Loucy (cell line): ENCODE results near the gene FBRSL1.

Source experiments
- H2AFZ ChIP-seq: fragments of 200-600 bp; sonication (generic); 2 replicates; pipeline ENCODE4 v1.6.0; 2016; ENCODE audit warnings: antibody characterized with exemption, mild to moderate bottlenecking, low read length, moderate library complexity
- H3F3A ChIP-seq: fragments of 200-600 bp; 2 replicates; pipeline ENCODE4 v1.6.0; 2016; ENCODE audit warnings: antibody characterized with exemption, low read depth, mild to moderate bottlenecking
- H3K27me3 ChIP-seq: fragments of 200-600 bp; sonication (generic); 2 replicates; pipeline ENCODE4 v1.6.1; 2014; ENCODE audit warnings: low read length, mild to moderate bottlenecking; ENCODE audit not compliant: insufficient read depth, poor library complexity, severe bottlenecking
- H3K36me3 ChIP-seq: fragments of 200-600 bp; sonication (generic); 2 replicates; pipeline ENCODE4 v1.6.1; 2016; ENCODE audit warnings: low read length; ENCODE audit not compliant: insufficient read depth
- H3K4me1 ChIP-seq: fragments of 200-600 bp; sonication (generic); 2 replicates; pipeline ENCODE4 v1.5.1; 2014; ENCODE audit warnings: low read length, mild to moderate bottlenecking; ENCODE audit not compliant: insufficient read depth, poor library complexity, severe bottlenecking
- H3K4me2 ChIP-seq: fragments of 200-600 bp; sonication (generic); 2 replicates; pipeline ENCODE4 v1.6.0; 2014; ENCODE audit warnings: antibody characterized with exemption, low read length, low read depth, mild to moderate bottlenecking; ENCODE audit not compliant: poor library complexity, severe bottlenecking
- H3K4me3 ChIP-seq: fragments of 200-600 bp; sonication (generic); 2 replicates; pipeline ENCODE4 v1.5.1; 2014; ENCODE audit warnings: low read length, mild to moderate bottlenecking, mixed read lengths; ENCODE audit not compliant: poor library complexity, severe bottlenecking
- H3K79me2 ChIP-seq: fragments of 200-600 bp; sonication (generic); 2 replicates; pipeline ENCODE4 v1.6.1; 2014; ENCODE audit warnings: low read length; ENCODE audit not compliant: insufficient read depth
- H3K9ac ChIP-seq: fragments of 200-600 bp; sonication (generic); 2 replicates; pipeline ENCODE4 v1.6.0; 2014; ENCODE audit warnings: mild to moderate bottlenecking, low read depth, low read length, moderate library complexity; ENCODE audit not compliant: poor library complexity, severe bottlenecking
- H3K9me2 ChIP-seq: fragments of 200-600 bp; sonication (generic); replicated peaks from 2 replicates; pipeline ENCODE4 v1.6.1; 2016; ENCODE audit warnings: low read depth, low read length, mixed read lengths
- H3K9me3 ChIP-seq: fragments of 200-600 bp; sonication (generic); 2 replicates; pipeline ENCODE4 v1.6.1; 2014; ENCODE audit warnings: mild to moderate bottlenecking, antibody characterized with exemption, low read length, low read depth; ENCODE audit not compliant: insufficient read depth
- H4K20me1 ChIP-seq: fragments of 200-600 bp; sonication (generic); 2 replicates; pipeline ENCODE4 v1.6.0; 2014; ENCODE audit warnings: antibody characterized with exemption, low read length, mild to moderate bottlenecking; ENCODE audit not compliant: insufficient read depth, poor library complexity, severe bottlenecking
- CTCF ChIP-seq: fragments of 200-600 bp; sonication (generic); conservative IDR thresholded peaks from 2 replicates; pipeline ENCODE4 v1.5.1; 2014; ENCODE audit warnings: mild to moderate bottlenecking, antibody characterized with exemption, low read length
- EZH2phosphoT487 ChIP-seq: fragments of 200-600 bp; IDR thresholded peaks from 2 replicates; pipeline ENCODE4 v1.6.1; 2018; ENCODE audit warnings: antibody characterized with exemption, mild to moderate bottlenecking, moderate library complexity, borderline replicate concordance

FBRSL1 gene

GRCh38 chr12:132535019-132535418 lies 45.1 kb downstream of the FBRSL1 start:
- TF ChIP-seq CTCF (no peak), EZH2phosphoT487 (no peak)
- H4K20me1 ChIP-seq: no peaks in the 10 kb centered on the region

GRCh38 chr12:132536102-132536876 lies 46.3 kb downstream of the FBRSL1 start:
- Histone ChIP-seq H3K9me2 (no peaks in the 10 kb centered on the region), H3K9me3 (no peaks in the 10 kb centered on the region), H3K36me3 (no peaks in the 10 kb centered on the region), H3K9ac (no peak overlapping the region), H4K20me1 (no peaks in the 10 kb centered on the region), H3K4me2 (no peak overlapping the region), H3K4me1 (no peaks in the 10 kb centered on the region), H2AFZ (no peak overlapping the region), H3K27me3 (no peaks in the 10 kb centered on the region), H3K79me2 (no peaks in the 10 kb centered on the region), H3K4me3 (no peak overlapping the region), H3F3A (no peaks in the 10 kb centered on the region)
- no peak for TF ChIP-seq CTCF
- no peak for TF ChIP-seq EZH2phosphoT487

More at GRCh38 chr12:132535019-132535418, 45.1 kb downstream of the FBRSL1 start:
- H3K9me3 ChIP-seq: no peaks in the 10 kb centered on the region
- no peaks in the 10 kb centered on the region for H3K36me3 ChIP-seq
- no peaks in the 10 kb centered on the region for H3K27me3 ChIP-seq
- no peak overlapping the region for H3K4me3 ChIP-seq
- H3K9ac ChIP-seq: no peak overlapping the region
- no peaks in the 10 kb centered on the region for H3K9me2 ChIP-seq
- no peaks in the 10 kb centered on the region for H3F3A ChIP-seq
- no peaks in the 10 kb centered on the region for H3K79me2 ChIP-seq
- peaks cover 3% of the 10 kb centered on the region for H3K4me1 ChIP-seq
- H3K4me2 ChIP-seq: no peak overlapping the region
- no peak overlapping the region for H2AFZ ChIP-seq

GRCh38 chr12:132537049-132537448 lies 47.1 kb downstream of the FBRSL1 start:
- H3K4me2 ChIP-seq: no peak overlapping the region
- no peaks in the 10 kb centered on the region for H3K36me3 ChIP-seq
- no peak overlapping the region for H2AFZ ChIP-seq
- no peaks in the 10 kb centered on the region for H3K9me3 ChIP-seq
- no peaks in the 10 kb centered on the region for H3K27me3 ChIP-seq
- no peaks in the 10 kb centered on the region for H4K20me1 ChIP-seq
- H3K4me1 ChIP-seq: no peaks in the 10 kb centered on the region
- H3F3A ChIP-seq: no peaks in the 10 kb centered on the region
- H3K9me2 ChIP-seq: no peaks in the 10 kb centered on the region
- H3K79me2 ChIP-seq: no peaks in the 10 kb centered on the region
- no peak overlapping the region for H3K9ac ChIP-seq
- H3K4me3 ChIP-seq: no peak overlapping the region
- TF ChIP-seq EZH2phosphoT487 (no peak), CTCF (no peak)
